NCI-H1930 (cell line): ENCODE data around the gene SOX2.

ENCODE experiments used
- DNase-seq, 2 experiments: peaks; one replicate each; lab custom pipeline; 2025; lab: John Stamatoyannopoulos, UW

The SOX2 gene

GRCh38 chr3:181722766-181723425 is 11.2 kb downstream of the SOX2 start:
- no peak for DNase-seq

GRCh38 chr3:181723625-181724191 is 12.0 kb downstream of the SOX2 start:
- no peak for DNase-seq

- DNase-seq: no peak
These were observed 12.7 kb downstream of the SOX2 start for GRCh38 chr3:181724192-181724965.

DNA sequence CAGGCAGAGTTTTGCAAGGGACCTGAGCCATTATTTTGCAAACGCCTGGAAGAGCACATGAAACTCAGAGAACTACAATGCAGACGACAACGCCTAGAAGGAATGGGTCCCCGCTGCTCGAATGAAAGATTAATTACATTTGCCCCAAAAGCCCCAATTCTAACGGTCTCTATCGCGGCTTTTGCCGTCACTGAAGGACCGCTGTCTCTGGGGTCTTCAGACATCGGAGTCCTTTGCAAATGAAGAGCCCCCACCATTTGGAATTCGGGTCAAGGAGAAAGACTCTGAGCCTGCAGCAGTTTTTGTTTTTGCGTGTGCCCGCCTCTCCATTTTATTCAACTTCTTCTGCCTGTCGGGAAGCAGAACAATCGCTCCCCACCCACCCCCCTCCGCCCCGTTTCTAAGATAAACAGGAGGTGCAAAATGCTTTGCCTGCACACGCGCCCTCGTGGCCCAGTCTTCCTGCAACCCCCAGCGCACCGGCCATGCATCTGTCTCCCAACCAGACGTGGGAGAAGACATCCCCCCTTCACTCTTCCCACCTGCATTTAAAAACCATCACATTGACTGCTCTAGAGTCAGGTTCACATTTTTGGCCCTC is 13.5 kb downstream of the SOX2 start:
- no peak for DNase-seq

GRCh38 chr3:181725830-181726229 is 14.1 kb downstream of the SOX2 start:
- no peak for DNase-seq

DNA sequence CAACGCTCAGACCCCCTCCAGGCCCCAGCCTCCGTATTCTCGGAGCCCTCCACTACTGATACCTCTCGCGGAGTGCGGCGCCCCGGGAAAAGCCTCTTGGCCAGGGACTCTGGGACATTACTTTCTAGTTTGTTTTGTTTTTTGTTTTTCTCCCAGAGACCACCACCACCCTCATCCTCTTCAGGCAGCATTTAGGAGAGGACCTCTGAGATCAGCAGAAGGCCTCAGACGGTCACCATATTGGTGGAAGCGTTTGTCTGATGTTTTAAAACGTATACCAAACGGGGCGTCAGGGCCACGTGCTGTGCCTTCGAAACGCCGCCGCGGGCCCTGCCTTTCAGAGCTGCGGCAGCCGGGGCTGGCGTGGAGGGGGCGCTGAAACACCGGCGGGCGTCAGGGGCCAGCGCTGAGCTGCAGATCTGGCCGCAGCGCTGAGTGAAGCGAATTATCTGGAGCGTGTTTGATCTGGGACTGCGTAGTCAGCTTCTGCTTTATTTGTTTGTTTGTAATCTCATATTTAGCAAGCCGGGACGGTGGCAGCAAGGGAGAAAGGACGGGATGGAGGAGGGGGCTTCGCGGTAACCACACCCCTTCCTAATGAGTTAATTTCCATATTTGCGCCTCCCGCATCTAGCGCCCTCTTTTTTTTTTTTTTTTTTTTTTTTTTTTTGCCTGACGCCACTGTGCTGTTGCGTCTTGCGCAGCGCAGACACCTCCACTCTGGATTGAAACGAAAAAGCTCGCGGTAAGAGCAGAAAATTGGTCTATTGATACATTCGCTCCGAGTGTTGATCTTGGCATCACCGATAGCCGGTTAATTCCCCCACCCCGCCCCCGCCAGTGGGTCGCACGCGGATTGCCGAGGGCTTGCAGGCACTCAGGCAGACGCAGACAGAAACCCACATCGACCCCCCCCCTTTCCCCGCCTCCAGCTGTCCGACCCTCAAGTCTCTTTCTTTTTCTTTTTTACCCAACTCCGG is 14.9 kb downstream of the SOX2 start:
- DNase-seq: no peak

- DNase-seq: no peak
These were observed 15.8 kb downstream of the SOX2 start for GRCh38 chr3:181727341-181728032.

GRCh38 chr3:181728470-181729340 is 17.0 kb downstream of the SOX2 start:
- DNase-seq: no peak

DNA sequence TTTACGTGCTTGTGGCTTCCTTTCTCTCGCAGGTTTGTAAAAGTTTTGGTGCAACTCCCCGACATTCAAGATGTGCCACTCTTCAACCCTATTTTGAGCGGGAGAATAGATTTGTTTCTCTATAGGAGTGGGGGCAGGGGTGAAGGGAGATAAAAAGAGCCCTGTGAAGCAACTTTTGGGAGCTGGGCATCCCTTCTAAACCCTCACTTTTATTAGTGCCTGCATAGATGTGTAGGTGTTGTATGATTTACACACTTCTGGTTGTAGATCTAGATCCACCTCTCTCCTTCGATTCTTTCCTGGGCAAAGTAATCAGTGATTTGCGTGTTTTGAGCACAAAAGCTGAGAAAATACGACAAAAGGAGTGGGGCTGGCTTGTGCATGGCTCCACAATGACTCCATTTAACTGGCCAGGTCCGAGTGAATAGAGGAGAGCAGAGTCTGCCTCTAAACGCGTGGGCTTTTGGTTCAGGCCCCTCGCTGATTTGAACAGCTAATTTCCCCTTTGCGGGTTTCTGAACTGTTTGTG is 17.7 kb downstream of the SOX2 start:
- DNase-seq: no peak

DNA sequence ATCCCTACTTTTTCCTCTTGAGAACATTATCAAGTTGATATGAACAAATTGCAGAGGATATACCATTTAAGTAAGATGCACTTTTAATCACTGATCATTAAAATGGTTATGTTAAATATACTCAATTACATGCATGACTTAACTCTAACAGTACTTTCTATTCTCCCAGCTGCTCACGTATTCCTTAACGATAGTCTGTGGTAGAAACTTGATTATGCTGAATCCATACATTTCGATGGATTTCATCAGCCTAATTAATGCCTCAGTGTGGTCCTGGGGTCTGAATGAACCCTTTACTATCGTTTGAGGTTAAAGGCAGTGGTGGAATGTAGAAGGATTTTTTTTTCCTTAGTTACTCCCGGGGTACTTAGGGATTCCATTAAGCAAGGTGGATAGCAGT is 18.6 kb downstream of the SOX2 start:
- peak in 1 of 2 experiments; percentile 7 for DNase-seq

GRCh38 chr3:181730934-181731333 is 19.2 kb downstream of the SOX2 start:
- DNase-seq: no peak

DNA sequence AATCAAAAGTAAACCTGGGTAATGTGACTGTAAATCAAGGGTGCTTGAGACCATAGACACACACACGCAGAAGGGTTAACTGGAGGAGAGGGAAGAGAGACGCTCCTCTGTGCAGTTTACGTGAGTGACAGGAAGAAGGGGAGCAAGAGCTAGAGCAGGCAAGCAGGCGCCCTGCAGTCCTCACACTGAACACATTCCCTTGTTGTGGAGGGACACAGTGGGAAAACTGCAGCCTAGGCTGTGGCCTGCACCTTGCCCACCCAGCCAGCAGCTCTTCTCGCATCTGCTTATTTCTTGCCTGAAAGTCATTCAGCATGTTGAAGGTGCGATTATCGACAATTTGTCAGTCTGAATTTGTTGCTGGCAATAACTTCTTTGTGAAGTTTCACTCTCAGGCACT is 24.2 kb downstream of the SOX2 start:
- no peak for DNase-seq

DNA sequence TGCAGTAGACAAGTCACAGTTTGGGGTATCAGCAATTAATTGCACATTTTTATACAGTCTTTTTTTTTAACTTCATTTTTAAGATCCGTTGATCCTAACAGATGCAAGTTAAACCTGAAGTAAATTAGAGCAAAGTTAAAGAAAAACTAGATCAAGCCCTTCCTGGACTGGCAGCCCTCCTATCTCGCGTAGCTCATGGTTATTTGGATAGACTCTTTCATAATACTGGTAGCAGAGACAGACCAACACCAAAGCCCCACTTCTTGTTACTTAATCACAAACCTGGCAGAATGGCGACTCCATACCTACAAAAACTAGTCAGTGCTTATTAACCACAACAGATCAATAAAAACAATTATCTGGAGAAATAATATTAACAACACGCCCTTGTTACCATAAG is 26.8 kb downstream of the SOX2 start:
- DNase-seq: no peak

DNA sequence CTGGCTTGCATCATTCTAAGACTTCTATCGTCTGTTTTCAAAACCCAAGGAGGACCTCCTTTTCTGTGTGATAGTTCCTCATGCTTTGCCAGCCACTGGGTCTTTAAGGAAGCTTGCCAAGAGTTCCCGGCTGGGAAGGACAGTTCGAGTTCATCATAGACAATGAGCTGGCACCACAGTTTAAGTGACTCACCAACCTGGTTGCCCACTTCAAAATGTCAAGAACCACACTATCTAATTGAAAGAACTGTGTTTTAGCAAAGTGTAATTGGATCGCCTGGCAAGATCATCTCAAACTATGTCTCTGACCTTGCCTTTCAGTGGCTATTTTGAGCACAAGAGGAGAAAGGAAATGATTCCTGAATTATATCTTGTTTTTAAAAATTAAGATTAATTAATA is 27.9 kb downstream of the SOX2 start:
- no peak for DNase-seq

GRCh38 chr3:181741417-181741816 is 29.7 kb downstream of the SOX2 start:
- no peak for DNase-seq

DNA sequence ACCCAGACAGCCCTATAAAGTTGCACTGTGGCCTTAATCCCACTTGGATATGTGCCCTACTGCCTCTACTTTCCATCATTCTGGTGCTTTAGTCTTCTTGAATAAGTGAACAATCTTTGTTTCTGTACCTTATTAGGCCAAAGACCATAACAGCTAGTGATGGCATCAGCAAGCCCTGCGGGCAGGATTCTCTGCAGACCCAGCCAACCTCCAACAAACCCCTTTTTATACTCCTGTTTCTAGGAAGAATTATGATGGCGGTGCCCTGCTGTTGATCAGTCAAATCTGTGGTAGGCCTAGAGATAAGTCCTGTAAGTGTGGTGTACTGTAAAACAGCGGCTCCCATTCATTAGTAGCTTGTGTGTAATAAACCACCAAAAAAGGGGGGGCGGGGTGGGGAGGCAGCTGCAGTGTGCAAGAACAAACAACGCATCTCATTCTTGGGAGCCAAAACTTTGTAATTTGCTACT is 40.5 kb downstream of the SOX2 start:
- peak; percentile 9 to 16 for DNase-seq

DNA sequence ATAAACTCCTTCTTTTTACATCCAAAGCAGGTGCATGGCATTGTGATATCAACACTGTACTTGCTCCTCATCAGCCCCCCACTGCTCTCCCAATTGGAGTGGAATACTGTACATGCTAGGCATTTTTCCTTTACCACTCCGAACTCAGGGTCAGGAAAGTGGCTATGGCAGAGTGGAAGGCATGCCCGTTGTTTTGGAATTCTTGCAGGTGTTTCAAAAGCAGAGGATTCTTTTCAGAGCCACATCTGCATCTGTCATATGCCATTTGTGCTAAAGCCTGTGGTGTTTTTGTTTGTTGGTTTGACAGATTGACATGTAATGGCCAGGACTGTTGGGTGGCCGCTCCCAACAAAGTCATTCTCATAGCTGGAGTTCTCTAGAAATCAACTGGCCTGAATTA is 41.7 kb downstream of the SOX2 start:
- peak in 1 of 2 experiments; percentile 52 for DNase-seq

GRCh38 chr3:181755959-181756358 is 44.2 kb downstream of the SOX2 start:
- DNase-seq: no peak

- no peak for DNase-seq
These were observed 45.0 kb downstream of the SOX2 start for GRCh38 chr3:181756645-181757297.
